HG03565 (cell line): Measurements from ENCODE around the gene ID4.
A peak's percentile ranks its signal among the peaks of the same experiment; 100 is the strongest.
"Not testable (repeated sequence)": the region's sequence is repeated elsewhere in the genome, so short reads cannot be mapped to it uniquely, and the experiment has no call there.

Experiments
- ATAC-seq: cut with Tn5 transposase; IDR thresholded peaks from one replicate; pipeline ENCODE4 v1.9.1; 2021; ENCODE audit warnings: mild to moderate bottlenecking, moderate library complexity; ENCODE audit not compliant: unreplicated experiment

Gene ID4

DNA sequence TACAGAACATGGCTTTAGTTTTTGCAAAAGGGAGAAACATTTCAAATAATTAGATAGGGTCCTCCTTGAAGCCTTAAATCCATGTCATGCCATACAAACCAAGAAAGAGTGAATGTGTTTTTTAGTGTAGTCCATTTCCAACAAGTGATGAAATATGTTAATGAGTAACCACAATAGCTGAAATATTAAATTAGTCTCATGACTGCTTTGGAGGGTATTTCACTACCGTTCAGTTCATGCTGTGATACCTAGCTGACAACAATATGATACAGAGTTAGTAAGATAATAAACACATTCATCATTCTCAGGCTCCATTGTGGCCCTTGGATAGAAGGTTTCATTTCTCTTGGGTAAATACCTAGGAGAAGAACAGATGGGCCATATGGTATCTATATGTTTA lies 5.8 kb upstream of the ID4 start:
- no peak for ATAC-seq

DNA sequence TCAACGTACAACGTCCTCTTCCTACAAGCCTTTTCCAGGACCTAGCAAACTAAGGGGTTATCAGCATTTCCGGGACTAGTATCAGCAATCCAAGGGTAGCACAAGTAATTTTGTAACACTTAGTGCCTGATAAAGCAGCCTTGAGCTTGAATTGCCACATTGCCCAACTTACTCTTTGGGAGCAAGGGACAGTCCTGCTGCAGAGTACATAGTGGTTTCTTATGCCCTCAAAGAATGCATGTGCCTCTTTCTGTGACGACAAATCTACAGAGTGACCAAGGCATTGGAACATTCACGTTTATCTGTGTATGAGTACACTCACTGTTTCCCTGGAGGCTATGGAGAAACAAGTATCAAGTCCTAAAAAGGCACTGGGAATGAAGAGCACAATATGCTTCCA lies 3.2 kb upstream of the ID4 start:
- no peak for ATAC-seq

DNA sequence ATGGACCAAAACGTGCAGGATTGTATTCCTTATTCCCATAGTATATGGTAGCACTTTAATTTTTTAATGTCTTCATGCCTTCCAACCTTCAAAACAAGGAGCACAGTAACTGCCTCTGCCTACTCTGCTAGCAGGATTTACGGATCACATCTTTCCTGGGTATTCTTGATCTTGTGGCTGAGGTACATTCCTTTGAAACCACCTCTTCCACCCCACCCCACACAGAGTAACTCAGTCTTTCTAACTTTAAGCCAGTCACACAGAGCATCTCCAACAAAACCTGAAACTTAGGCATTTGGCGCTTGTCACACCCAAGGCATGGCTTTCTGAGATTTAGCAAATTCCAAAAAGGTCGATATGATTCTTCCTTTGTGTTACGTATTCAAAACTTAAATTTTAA lies 2.3 kb upstream of the ID4 start:
- no peak for ATAC-seq

DNA sequence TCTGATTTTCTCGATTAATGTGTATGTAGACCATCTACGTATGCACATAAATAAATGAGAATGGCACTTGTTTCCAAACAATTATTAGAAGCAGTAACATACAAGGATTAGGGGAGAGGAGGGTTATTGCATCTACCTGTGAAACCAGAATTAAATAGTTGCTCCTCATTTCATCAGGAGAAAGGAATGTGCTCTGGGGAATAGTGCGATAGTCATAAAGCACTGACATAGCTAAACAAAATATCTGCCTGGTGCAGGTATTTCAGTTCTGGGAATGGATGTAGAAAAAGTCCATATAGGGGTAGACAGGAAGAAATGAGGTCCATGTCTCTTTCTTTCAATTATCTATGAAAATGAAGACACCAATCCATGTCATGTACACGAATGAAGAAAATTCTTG lies 1.6 kb upstream of the ID4 start:
- ATAC-seq: no peak

DNA sequence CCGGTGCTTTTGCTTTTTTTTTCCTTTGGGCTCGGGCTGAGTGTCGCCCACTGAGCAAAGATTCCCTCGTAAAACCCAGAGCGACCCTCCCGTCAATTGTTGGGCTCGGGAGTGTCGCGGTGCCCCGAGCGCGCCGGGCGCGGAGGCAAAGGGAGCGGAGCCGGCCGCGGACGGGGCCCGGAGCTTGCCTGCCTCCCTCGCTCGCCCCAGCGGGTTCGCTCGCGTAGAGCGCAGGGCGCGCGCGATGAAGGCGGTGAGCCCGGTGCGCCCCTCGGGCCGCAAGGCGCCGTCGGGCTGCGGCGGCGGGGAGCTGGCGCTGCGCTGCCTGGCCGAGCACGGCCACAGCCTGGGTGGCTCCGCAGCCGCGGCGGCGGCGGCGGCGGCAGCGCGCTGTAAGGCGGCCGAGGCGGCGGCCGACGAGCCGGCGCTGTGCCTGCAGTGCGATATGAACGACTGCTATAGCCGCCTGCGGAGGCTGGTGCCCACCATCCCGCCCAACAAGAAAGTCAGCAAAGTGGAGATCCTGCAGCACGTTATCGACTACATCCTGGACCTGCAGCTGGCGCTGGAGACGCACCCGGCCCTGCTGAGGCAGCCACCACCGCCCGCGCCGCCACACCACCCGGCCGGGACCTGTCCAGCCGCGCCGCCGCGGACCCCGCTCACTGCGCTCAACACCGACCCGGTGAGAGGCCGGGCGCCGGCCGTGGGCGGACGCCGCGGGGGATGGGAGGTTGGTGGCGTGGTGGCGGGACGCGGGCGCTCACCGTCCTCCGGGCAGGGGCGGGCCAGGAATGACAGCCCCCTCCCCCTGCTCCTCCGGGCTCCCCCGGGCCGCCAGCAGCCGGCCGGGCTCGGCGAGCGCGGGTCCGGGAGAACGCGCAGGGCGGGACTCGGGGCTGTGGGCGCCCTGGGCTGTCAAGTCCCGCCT lies 606 bp downstream of the ID4 start:
- ATAC-seq: no peak

DNA sequence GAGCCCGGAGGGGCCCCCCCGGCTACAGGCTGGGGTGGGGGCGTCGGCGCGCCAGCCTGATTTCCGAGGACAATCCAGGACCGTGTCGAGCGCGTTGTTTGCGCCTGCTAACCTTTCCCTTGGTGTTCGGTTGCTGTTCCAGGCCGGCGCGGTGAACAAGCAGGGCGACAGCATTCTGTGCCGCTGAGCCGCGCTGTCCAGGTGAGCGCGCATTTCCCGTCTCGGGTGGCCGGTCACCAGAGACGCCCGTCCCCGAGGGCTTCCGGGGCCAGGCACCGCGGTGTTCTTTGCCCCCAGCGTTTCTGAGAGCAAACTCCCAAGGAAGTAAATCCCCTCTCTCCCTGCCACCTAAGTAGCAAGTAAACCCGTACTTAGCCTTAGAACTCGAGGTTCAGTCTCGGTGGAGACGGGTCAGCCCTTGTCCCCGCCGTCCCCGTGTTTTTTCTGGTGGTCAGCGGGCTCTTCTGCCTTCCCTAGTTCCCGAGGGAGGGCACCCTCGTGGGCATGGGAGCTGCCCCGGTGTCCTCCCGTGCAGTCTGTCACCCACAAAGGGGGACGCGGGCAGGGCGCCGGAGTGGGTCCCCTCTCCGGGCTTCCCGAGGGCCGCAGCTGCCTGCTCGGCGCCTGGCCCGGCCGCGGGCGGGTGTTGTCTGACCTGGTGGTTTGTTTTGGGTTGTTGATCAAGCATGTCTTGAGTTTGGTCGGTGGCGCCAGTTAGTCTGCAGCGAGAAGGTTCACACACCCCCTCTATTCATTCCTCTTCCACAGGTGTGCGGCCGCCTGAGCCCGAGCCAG lies 1.5 kb downstream of the ID4 start:
- no peak for ATAC-seq

DNA sequence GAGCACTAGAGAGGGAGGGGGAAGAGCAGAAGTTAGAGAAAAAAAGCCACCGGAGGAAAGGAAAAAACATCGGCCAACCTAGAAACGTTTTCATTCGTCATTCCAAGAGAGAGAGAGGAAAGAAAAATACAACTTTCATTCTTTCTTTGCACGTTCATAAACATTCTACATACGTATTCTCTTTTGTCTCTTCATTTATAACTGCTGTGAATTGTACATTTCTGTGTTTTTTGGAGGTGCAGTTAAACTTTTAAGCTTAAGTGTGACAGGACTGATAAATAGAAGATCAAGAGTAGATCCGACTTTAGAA lies 2.0 kb downstream of the ID4 start:
- ATAC-seq: no peak

DNA sequence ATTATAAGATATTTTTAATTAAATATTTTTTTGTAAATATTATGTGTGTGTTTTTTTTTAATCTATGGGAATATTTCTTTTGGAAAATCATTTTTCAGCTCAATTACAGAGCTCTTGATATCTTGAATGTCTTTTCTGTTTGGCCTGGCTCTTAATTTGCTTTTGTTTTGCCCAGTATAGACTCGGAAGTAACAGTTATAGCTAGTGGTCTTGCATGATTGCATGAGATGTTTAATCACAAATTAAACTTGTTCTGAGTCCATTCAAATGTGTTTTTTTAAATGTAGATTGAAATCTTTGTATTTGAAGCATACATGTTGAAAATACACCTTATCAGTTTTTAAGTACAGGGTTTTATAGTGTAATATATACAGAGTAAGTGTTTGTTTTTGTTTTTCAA lies 2.6 kb downstream of the ID4 start:
- no peak for ATAC-seq

DNA sequence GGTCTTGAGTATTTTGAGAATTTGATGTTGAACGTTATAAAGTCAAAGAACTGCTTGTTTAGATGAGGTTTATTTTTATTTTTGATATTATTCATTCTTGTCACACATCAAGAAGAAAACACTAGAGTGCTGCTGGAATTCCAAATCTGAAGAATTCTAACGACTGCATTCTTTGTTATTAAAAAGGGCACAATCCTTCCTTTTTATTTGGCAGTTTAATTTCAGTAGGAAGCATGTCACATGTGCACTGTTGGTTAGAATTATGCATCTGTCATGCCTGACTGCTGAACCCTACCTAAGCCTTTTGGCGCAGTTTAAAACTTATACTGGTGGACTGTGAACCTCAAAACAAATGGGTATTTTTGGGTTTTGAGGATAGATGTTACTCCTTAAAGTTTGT lies 4.0 kb downstream of the ID4 start:
- ATAC-seq: no peak

DNA sequence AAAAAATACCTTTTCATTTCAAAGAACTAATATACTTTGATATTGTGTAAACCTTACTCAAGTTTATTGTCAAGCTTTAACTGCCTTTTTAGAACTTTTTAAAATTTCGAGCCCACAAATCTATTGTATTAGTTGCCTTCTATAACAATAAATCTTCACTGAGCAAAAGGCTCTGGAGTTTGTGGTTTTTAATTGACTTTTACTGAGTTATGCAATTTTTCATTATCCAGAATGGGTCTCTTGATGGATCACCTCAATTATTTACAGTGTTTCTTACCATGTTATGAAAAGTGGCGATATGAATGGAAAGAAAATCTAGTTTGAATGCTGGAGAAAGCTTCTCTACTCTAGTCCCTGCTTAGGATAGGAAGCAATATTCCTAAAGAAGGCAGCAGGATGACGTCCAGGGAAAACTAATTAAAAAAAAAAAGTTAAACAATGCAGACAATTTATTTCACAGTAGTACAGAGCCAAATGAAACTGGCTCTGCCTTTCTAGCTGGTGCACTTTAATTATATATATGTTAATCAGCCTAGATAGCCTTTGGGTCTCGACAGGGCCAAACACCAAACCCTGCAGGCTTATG lies 5.0 kb downstream of the ID4 start:
- no peak for ATAC-seq

DNA sequence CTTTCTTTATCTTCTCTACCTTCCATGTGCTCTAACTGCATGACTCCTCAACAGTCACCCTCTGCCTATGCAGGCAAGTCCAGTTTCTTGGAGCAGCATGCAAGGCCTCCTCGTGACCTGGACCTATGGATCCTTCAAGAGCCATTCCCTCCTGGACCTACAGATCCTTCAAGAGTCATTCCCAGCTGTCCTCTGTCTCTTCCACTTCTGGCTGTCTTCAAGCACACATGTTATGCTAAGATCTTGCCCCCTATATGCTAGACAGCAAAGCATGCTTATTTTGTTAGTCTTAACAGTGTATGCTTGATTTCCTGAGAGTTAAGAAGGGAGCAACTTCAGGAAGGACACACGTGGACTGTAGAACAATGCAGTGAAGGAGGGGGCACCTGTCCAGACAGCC lies 7.5 kb downstream of the ID4 start:
- ATAC-seq: no peak

DNA sequence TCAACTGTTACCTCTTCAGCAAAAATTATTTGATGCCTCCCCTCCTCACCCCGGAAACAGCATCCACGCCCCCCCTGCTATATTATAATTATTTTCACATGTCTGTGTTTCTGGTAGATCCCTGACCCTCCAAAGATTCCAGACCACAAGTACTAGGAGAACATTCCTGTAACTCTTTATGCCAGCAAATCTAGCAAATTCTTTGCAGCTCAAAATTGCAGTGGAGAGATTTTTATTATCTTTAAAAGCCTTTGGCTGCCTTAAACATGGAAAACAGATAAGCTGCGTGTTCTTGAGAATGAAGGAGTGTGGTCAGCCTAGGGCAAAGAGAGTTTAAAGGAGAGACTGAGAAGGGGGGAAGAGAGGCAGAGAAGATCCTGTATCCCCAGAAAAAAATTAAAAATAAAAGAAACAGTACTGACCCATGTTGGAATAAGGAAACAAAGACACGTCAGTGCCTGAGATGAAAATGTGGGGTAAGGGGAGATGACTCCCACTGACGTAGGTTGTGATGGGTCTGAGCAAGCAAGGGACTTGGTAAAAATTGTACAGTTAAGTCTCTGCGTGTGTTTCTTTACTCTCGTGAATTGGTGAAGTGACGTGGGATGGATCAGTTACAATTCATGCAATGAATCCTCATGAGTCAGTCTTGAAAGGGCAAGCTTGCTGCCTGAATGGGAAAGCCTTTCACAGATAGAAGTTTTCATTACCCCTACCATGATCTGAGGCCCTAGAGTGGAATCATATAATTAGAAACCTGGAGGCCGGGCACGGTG lies 8.3 kb downstream of the ID4 start:
- ATAC-seq: no peak

DNA sequence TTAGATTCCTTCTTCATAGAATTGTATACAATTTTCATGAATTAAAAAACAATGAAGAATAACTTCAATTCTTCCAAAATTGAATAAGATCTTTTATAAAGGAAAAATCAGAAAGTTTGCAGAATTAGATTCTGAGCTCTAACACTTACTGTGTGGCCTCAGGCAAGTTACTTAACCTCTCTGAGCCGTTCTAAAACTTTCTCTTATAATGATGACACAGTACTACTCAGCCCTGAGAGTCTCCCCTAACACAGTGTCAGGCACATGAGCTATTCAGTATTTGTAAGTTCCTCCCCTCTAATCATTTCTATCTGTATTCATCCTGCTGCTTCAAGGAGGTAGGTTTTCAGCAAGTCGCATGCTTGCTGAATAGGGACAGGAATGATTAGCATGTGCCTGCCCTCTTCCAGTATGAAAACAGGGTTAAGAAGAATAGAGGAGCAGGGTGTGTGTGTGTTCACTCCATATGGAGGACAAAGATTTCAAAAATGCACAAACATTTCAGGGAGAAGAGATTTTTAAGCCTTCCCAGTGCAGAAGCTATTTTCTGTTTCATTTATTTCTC lies 11.4 kb downstream of the ID4 start:
- no peak for ATAC-seq

DNA sequence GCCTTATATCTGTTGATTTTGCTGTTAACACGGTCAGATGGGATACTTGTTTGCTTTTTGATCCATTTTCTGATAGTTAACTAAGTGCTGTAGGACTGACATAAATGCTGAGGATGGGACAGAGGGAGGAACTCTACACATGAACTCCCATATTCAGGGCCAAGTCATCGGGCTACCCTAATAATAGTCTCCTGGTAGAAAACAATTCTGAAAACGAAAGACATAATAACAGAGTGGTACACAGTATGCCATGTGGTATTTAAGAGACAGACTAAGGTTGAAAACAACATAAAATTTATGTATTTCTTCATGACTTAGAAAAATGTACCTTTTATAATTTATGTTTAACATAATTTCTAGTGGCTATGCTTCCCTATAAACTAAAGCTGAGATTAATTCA lies 12.0 kb downstream of the ID4 start:
- no peak for ATAC-seq

DNA sequence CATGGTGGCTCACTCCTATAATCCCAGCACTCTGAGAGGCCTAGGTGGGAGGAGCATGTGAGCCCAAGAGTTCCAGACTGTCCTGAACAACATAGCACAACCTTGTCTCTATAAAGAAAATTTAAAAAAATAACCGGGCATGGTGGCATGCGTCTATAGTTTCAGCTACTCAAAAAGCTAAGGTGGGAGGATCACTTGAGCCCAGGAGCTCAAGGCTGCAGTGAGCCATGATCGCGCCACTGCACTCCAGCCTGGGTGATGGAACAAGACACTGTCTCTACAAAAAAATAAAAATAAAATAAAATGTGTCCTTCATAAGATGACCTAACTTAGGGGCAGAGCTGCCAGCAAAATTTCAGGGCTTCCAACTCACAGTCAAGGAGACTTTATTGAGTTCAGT lies 12.6 kb downstream of the ID4 start:
- ATAC-seq: no peak

DNA sequence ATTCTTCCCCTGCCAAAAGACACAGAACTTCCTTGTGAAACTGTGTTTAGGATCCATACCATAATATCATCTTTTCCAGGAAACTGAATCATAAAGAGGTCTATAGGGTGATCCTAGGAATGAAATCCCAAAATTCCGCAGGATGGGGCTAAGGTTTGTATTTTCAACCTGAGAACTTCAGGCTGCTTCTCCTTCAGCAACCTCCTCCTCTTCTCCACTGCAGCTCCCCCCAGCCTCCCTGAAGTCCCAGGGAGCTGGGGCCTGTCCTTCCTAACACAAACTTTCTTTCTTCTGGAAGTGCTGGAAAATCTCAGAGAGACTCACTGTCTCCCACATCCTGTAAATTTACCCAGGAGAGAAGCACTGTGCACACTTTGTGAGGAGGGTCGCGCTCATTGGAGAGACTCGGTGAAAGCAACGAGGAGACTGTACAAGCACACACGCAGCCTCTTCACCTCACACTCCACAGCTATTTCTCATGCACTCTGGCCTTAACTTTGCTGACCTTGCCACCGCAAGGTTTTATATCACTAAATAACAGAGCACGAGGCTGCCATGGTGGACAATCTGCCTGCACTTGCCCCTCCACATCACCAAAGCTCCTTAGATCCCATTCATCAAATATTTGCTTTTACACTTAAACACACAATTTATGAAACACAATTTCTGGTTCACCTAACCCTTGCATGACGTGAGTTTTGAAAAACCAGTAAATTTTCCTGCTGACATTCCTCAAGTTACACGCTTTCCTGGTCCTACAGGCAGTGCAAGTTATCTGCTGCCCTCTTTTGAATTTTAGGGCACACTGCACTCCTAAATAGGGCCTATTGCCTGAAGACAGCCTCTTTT lies 14.3 kb downstream of the ID4 start:
- ATAC-seq: peak; percentile 57

DNA sequence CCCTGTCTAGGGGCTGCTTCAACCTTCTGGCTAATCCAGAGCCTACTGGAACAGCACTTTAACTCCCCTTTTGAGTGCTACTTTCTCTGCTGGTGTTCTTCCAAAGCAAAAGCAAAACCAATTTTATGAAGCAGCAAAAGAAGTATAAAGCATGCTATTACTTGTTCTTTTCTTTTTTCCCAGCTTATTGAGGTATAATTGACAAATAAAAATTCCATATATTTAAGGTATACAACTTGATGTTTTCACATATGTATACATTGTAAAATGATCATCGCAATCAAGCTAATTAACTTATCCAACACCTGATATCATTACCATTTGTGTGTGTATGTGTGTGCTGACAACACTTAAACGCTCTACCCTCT lies 14.9 kb downstream of the ID4 start:
- no peak for ATAC-seq

DNA sequence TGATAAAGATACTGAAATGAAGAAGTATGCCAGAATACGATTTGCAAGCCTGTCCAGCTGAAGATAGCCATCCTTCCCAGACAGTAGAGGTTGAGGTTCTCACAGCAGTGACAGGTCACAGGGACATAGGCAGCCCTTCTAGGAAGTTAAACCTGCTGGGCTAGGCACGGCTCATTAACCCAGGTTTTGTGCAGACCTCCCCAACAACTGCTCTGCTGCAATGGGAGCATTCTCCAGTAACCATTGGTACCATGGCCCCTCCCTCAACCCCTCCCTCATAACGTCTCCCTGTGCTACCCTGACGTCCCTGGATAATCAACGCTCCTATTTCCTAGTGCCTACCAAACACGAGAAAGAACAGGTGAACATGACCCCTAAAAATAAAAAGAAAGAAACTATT lies 15.8 kb downstream of the ID4 start:
- no peak for ATAC-seq

DNA sequence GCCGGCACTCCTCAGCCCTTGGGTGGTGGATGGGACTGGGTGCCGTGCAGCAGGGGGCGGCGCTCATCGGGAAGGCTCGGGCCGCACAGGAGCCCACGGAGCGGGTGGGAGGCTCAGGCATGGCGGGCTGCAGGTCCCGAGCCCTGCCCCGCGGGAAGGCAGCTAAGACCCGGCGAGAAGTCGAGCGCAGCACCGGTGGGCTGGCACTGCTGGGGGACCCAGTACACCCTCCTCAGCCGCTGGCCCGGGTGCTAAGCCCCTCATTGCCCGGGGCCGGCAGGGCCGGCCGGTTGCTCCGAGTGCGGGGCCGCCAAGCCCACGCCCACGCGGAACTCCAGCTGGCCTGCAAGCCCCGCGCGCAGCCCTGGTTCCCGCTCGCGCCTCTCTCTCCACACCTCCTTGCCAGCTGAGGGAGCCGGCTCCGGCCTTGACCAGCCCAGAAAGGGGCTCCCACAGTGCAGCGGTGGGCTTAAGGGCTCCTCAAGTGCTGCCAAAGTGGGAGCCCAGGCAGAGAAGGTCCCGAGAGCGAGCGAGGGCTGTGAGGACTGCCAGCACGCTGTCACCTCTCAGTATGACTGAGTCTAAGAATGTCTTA lies 17.3 kb downstream of the ID4 start:
- not testable (repeated sequence) for ATAC-seq

DNA sequence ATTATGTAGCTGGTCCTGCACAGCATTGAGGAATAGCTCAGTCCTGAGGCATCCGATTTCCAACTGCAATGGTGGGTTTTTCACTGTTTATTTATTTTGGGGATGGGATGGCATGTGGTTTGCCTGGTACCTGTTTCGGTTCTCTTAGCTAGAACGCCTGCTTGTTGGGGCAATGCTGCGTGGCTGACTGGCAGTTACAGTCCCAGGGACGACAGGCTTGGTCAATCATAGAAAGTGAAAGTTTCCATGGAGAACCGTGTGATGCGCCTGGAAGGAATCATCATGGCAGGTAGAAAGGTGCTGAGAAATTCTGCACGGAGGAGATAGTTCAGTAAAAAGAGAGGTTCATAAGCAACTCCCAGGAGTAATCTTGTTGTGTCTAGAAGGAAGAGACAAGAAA lies 18.4 kb downstream of the ID4 start:
- no peak for ATAC-seq
